H9 (cell line): ENCODE data around the gene IL1RAP. TPM values are rescaled to one million over a fixed set of nuclear protein-coding genes. Genes with fewer than 3 reads are reported as not detected.

Experiments used
- DNase-seq: peaks from one replicate; pipeline ENCODE4 v3.0.0-alpha.2; 2017
- H2AFZ ChIP-seq: one replicate; pipeline ENCODE4 v1.6.1; 2013; ENCODE audit warnings: mild to moderate bottlenecking, low read length, control low read depth, moderate library complexity
- H2AK5ac ChIP-seq: 2 replicates; pipeline ENCODE4 v1.6.1; 2013; ENCODE audit warnings: low read length, control low read depth, mixed read lengths; ENCODE audit not compliant: insufficient read length
- H2BK120ac ChIP-seq: one replicate; pipeline ENCODE4 v1.6.1; 2013; ENCODE audit warnings: low read depth, mild to moderate bottlenecking, low read length, control low read depth, inconsistent platforms; ENCODE audit not compliant: poor library complexity, severe bottlenecking
- H2BK12ac ChIP-seq: 2 replicates; pipeline ENCODE4 v1.6.1; 2013; ENCODE audit warnings: low read length, control low read depth, mixed read lengths, low read depth; ENCODE audit not compliant: insufficient read length
- H2BK15ac ChIP-seq: 2 replicates; pipeline ENCODE4 v1.6.1; 2013; ENCODE audit warnings: low read depth, low read length, control low read depth
- H2BK20ac ChIP-seq: one replicate; pipeline ENCODE4 v1.6.1; 2013; ENCODE audit warnings: low read depth, mild to moderate bottlenecking, low read length, control low read depth, inconsistent platforms; ENCODE audit not compliant: poor library complexity, severe bottlenecking
- H2BK5ac ChIP-seq: 2 replicates; pipeline ENCODE4 v1.6.1; 2013; ENCODE audit warnings: low read length, control low read depth, mixed read lengths; ENCODE audit not compliant: insufficient read length
- H3K14ac ChIP-seq: 2 replicates; pipeline ENCODE4 v1.6.1; 2013; ENCODE audit warnings: low read length, control low read depth; ENCODE audit not compliant: insufficient read depth
- H3K18ac ChIP-seq: 2 replicates; pipeline ENCODE4 v1.6.1; 2013; ENCODE audit warnings: low read depth, mild to moderate bottlenecking, mixed read lengths, low read length, control low read depth; ENCODE audit not compliant: insufficient read length
- H3K23ac ChIP-seq: 2 replicates; pipeline ENCODE4 v1.6.1; 2013; ENCODE audit warnings: low read length, control low read depth, mixed read lengths, low read depth; ENCODE audit not compliant: insufficient read length
- H3K23me2 ChIP-seq: 2 replicates; pipeline ENCODE4 v1.6.1; 2013; ENCODE audit warnings: low read depth, mild to moderate bottlenecking, mixed read lengths, low read length, control low read depth; ENCODE audit not compliant: insufficient read length, poor library complexity, severe bottlenecking
- H3K27ac ChIP-seq: 2 replicates; pipeline ENCODE4 v1.5.1; 2013; ENCODE audit warnings: low read length, control low read depth, mixed read lengths, low read depth; ENCODE audit not compliant: insufficient read length
- H3K27me3 ChIP-seq: 2 replicates; pipeline ENCODE4 v1.6.1; 2013; ENCODE audit warnings: low read length, control low read depth, inconsistent platforms; ENCODE audit not compliant: insufficient read depth
- H3K4ac ChIP-seq: 2 replicates; pipeline ENCODE4 v1.6.1; 2013; ENCODE audit warnings: low read depth, mild to moderate bottlenecking, control low read depth, inconsistent platforms, low read length, moderate library complexity
- H3K4me1 ChIP-seq: 2 replicates; pipeline ENCODE4 v1.6.1; 2013; ENCODE audit warnings: low read length, control low read depth, inconsistent platforms; ENCODE audit not compliant: insufficient read depth
- H3K4me2 ChIP-seq: 2 replicates; pipeline ENCODE4 v1.6.1; 2013; ENCODE audit warnings: low read length, control low read depth, mixed read lengths; ENCODE audit not compliant: insufficient read length, insufficient read depth
- H3K56ac ChIP-seq: 2 replicates; pipeline ENCODE4 v1.6.1; 2013; ENCODE audit warnings: low read depth, mild to moderate bottlenecking, mixed read lengths, low read length, control low read depth; ENCODE audit not compliant: insufficient read length
- H3K79me1 ChIP-seq: 2 replicates; pipeline ENCODE4 v1.6.1; 2013; ENCODE audit warnings: low read depth, mild to moderate bottlenecking, moderate library complexity, low read length, control low read depth, inconsistent platforms; ENCODE audit not compliant: insufficient read depth, poor library complexity, severe bottlenecking
- H3K79me2 ChIP-seq: 2 replicates; pipeline ENCODE4 v1.6.1; 2013; ENCODE audit warnings: low read length, control low read depth, inconsistent platforms; ENCODE audit not compliant: insufficient read depth
- H3K9ac ChIP-seq: 2 replicates; pipeline ENCODE4 v1.6.1; 2013; ENCODE audit warnings: low read length, control low read depth, mixed read lengths; ENCODE audit not compliant: insufficient read length; ENCODE audit errors: extremely low read depth
- H3K9me3 ChIP-seq: one replicate; pipeline ENCODE4 v1.6.1; 2013; ENCODE audit warnings: low read depth, low read length, inconsistent platforms; ENCODE audit not compliant: control insufficient read depth
- H3T11ph ChIP-seq: one replicate; pipeline ENCODE4 v1.6.1; 2013; ENCODE audit warnings: mild to moderate bottlenecking, low read length, control low read depth, inconsistent platforms
- H4K20me1 ChIP-seq: one replicate; pipeline ENCODE4 v1.6.1; 2013; ENCODE audit not compliant: control insufficient read depth, insufficient read length, insufficient read depth
- H4K5ac ChIP-seq: 2 replicates; pipeline ENCODE4 v1.6.1; 2013; ENCODE audit warnings: low read depth, mild to moderate bottlenecking, mixed read lengths, low read length, control low read depth; ENCODE audit not compliant: insufficient read length
- H4K8ac ChIP-seq: replicated peaks from 2 replicates; pipeline ENCODE4 v1.6.1; 2013; ENCODE audit warnings: low read length, control low read depth, mixed read lengths, low read depth; ENCODE audit not compliant: insufficient read length
- H4K91ac ChIP-seq: 2 replicates; pipeline ENCODE4 v1.6.1; 2013; ENCODE audit warnings: low read depth, mild to moderate bottlenecking, moderate library complexity, mixed read lengths, low read length, control low read depth; ENCODE audit not compliant: insufficient read length
- H3K27ac Mint-ChIP-seq, 3 experiments: 2 replicates in 2 of 3; 3 replicates in 1 of 3; pipeline ENCODE4 v1.8.0; 2020 to 2021; ENCODE audit warnings: mixed read lengths in 3 of 3, mild to moderate bottlenecking in 1 of 3, moderate library complexity in 1 of 3
- H3K27me3 Mint-ChIP-seq: 2 replicates; pipeline ENCODE4 v1.8.0; 2021; ENCODE audit warnings: low read depth, mild to moderate bottlenecking, moderate library complexity, mixed read lengths
- H3K36me3 Mint-ChIP-seq, 3 experiments: 2 replicates in 2 of 3; 3 replicates in 1 of 3; pipeline ENCODE4 v1.8.0; 2020 to 2021; ENCODE audit warnings: low read depth in 3 of 3, mixed read lengths in 3 of 3; ENCODE audit not compliant: insufficient read depth in 1 of 3
- H3K4me1 Mint-ChIP-seq, 2 experiments: 2 replicates each; pipeline ENCODE4 v1.8.0; 2020; ENCODE audit warnings: mixed read lengths in 2 of 2
- H3K4me3 Mint-ChIP-seq, 2 experiments: 2 replicates in 1 of 2; 3 replicates in 1 of 2; pipeline ENCODE4 v1.8.0; 2020 to 2021; ENCODE audit warnings: mild to moderate bottlenecking in 2 of 2, mixed read lengths in 2 of 2, moderate library complexity in 1 of 2
- H3K9me3 Mint-ChIP-seq, 2 experiments: 2 replicates in 1 of 2; 3 replicates in 1 of 2; pipeline ENCODE4 v1.8.0; 2020; ENCODE audit warnings: mild to moderate bottlenecking in 2 of 2, mixed read lengths in 2 of 2, moderate library complexity in 1 of 2
- CTCF ChIP-seq: fragments of 200-600 bp; sonication (generic); conservative IDR thresholded peaks from 3 replicates; pipeline ENCODE4 v1.8.0; 2021; ENCODE audit warnings: antibody characterized with exemption, mild to moderate bottlenecking
- WGBS: extraction: QIAGEN DNeasy Blood & Tissue Kit; methylation state at CpG from one replicate; pipeline ENCODE4 v1.1.7; 2013; ENCODE audit warnings: missing lambda C conversion rate, low lambda C conversion rate, mixed read lengths; ENCODE audit not compliant: insufficient read length; ENCODE audit errors: extremely low coverage; 5-methylcytosine and 5-hydroxymethylcytosine counted together
- total RNA-seq: library from RNA; stranded (reverse); gene quantifications from 2 replicates; pipeline ENCODE4 v1.2.1, GENCODE V29; 2021

The IL1RAP gene
- total RNA-seq, 1 experiment from 2014 or later = 4.6 TPM

- Histone ChIP-seq H3K27ac (no peak overlapping the region), H2BK5ac (no peak overlapping the region), H4K8ac (no peak overlapping the region), H3K4me1 (no peaks in the 10 kb centered on the region; the same call in 1 of the 2 replicates), H3K23ac (no peak overlapping the region), H2BK20ac (no peak overlapping the region), H4K20me1 (no peaks in the 10 kb centered on the region), H3K23me2 (peaks cover 8% of the 10 kb centered on the region), H2AFZ (no peak overlapping the region), H3K18ac (no peak overlapping the region), H3K79me2 (no peaks in the 10 kb centered on the region), H2BK12ac (no peak overlapping the region), H2AK5ac (no peak overlapping the region), H3K27me3 (peaks cover 8% of the 10 kb centered on the region; the same call in 1 of the 2 replicates), H4K91ac (no peak overlapping the region), H3K9me3 (no peaks in the 10 kb centered on the region), H3K79me1 (no peaks in the 10 kb centered on the region), H2BK120ac (no peak overlapping the region), H3K14ac (no peak overlapping the region), H3K56ac (no peak overlapping the region), H4K5ac (no peak overlapping the region), H3K4me2 (no peak overlapping the region), H3K9ac (no peak overlapping the region), H3K4ac (no peak overlapping the region), H2BK15ac (no peak overlapping the region), H3T11ph (no peak overlapping the region)
- Mint-ChIP-seq H3K27ac (no peak overlapping the region), H3K4me1 (peaks cover 12 to 13% of the 10 kb centered on the region in 2 experiments), H3K36me3 (no peaks in the 10 kb centered on the region), H3K27me3 (peaks cover 38% of the 10 kb centered on the region), H3K4me3 (peak overlapping the region; percentile 78 to 88), H3K9me3 (no peaks in the 10 kb centered on the region)
- no CpG with 5 or more reads among the region's 3 CpGs for WGBS
- DNase-seq = no peak
- TF ChIP-seq CTCF = no peak
Measured at GRCh38 chr3:190512666-190513065, 1.2 kb upstream of the IL1RAP start.
